ENCODE data around the gene RNF213.
"Not testable (repeated sequence)": the region's sequence is repeated elsewhere in the genome, so short reads cannot be mapped to it uniquely, and the experiment has no call there.

RNF213 gene

GRCh38 chr17:80291260-80291659, 30.6 kb downstream of the RNF213 start:
- Histone ChIP-seq H3K4me1 (ENCODE audit: insufficient read depth, low read length) (no peaks in the 10 kb centered on the region), H3K9me3 (ENCODE audit: low read length) (no peaks in the 10 kb centered on the region), H3K36me3 (ENCODE audit: insufficient read depth, low read length) (peaks cover 69% of the 10 kb centered on the region), H3K27me3 (ENCODE audit: control insufficient read depth in 1 of 2, insufficient read depth in 2 of 2, low read length in 2 of 2) (no peaks in the 10 kb centered on the region), H3K27ac (ENCODE audit: low read depth, low read length) (no peak overlapping the region), H3K9ac (ENCODE audit: low read length) (no peak overlapping the region), H3K4me3 (ENCODE audit: low read depth in 1 of 2, low read length in 2 of 2) (no peak overlapping the region)

GRCh38 chr17:80291691-80292487, 31.2 kb downstream of the RNF213 start:
- Histone ChIP-seq H3K9ac (ENCODE audit: low read length) (no peak overlapping the region), H3K36me3 (ENCODE audit: insufficient read depth, low read length) (peaks cover 72% of the 10 kb centered on the region), H3K9me3 (ENCODE audit: low read length) (no peaks in the 10 kb centered on the region), H3K4me1 (ENCODE audit: insufficient read depth, low read length) (no peaks in the 10 kb centered on the region), H3K4me3 (ENCODE audit: low read depth in 1 of 2, low read length in 2 of 2) (no peak overlapping the region), H3K27me3 (ENCODE audit: control insufficient read depth in 1 of 2, insufficient read depth in 2 of 2, low read length in 2 of 2) (no peaks in the 10 kb centered on the region), H3K27ac (ENCODE audit: low read depth, low read length) (no peak overlapping the region)

DNA sequence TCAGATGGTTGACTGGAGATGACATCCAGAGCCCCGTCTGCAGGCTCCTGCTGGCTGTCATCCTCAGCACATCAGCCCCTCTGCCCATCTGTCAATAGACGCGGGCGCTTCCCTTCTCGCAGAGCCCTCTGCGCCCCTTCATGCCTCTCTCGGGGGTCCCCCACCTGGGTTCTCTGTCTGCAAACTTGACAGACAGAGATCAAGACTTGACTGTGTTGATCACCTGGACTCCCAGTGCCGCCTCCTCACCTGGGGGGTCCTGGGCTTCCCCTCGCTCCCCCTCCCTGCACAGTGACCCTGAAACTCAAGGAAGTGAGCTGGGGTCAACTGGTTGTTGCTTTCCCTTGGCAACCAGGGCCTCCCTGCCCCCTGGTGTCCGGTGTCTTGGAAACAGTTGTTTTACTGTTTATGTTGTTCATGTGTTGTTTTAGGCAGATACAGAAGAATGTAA, 31.9 kb downstream of the RNF213 start:
- no peaks in the 10 kb centered on the region for H3K4me1 ChIP-seq (ENCODE audit: insufficient read depth, low read length)
- peaks cover 74% of the 10 kb centered on the region for H3K36me3 ChIP-seq (ENCODE audit: insufficient read depth, low read length)
- no peak overlapping the region for H3K27ac ChIP-seq (ENCODE audit: low read depth, low read length)
- H3K27me3 ChIP-seq (ENCODE audit: control insufficient read depth in 1 of 2, insufficient read depth in 2 of 2, low read length in 2 of 2) = no peaks in the 10 kb centered on the region
- H3K9me3 ChIP-seq (ENCODE audit: low read length) = no peaks in the 10 kb centered on the region
- H3K9ac ChIP-seq (ENCODE audit: low read length) = no peak overlapping the region
- H3K4me3 ChIP-seq (ENCODE audit: low read depth in 1 of 2, low read length in 2 of 2) = no peak overlapping the region

DNA sequence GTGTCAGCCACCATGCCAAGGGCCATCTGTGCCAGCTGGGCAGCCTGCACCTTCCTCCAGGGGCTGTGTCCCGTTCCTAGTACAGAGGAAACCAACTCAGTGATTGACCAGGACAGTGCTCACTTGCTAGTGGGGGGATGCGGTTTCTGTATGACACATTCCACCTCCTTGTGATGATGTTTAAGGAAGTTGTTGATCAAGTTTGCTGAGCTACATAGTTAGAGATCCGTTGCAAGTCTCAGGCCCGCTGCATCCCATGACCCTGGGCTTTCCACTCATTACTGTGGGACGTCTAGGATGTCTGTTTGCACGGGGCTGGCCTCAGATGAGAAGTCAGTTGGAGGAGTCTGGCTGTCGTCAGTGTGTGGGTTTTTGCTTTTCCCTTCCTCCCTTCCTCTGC, 33.6 kb downstream of the RNF213 start:
- H3K4me3 ChIP-seq (ENCODE audit: low read depth in 1 of 2, low read length in 2 of 2) = no peak overlapping the region
- H3K4me1 ChIP-seq (ENCODE audit: insufficient read depth, low read length) = no peaks in the 10 kb centered on the region
- no peak overlapping the region for H3K27ac ChIP-seq (ENCODE audit: low read depth, low read length)
- H3K36me3 ChIP-seq (ENCODE audit: insufficient read depth, low read length) = peaks cover 75% of the 10 kb centered on the region
- H3K9me3 ChIP-seq (ENCODE audit: low read length) = no peaks in the 10 kb centered on the region
- no peak overlapping the region for H3K9ac ChIP-seq (ENCODE audit: low read length)
- no peaks in the 10 kb centered on the region for H3K27me3 ChIP-seq (ENCODE audit: control insufficient read depth in 1 of 2, insufficient read depth in 2 of 2, low read length in 2 of 2)

GRCh38 chr17:80294653-80295052, 34.0 kb downstream of the RNF213 start:
- Histone ChIP-seq H3K36me3 (ENCODE audit: insufficient read depth, low read length) (peaks cover 77% of the 10 kb centered on the region), H3K4me3 (ENCODE audit: low read depth in 1 of 2, low read length in 2 of 2) (no peak overlapping the region), H3K4me1 (ENCODE audit: insufficient read depth, low read length) (no peaks in the 10 kb centered on the region), H3K27ac (ENCODE audit: low read depth, low read length) (no peak overlapping the region), H3K9ac (ENCODE audit: low read length) (no peak overlapping the region), H3K9me3 (ENCODE audit: low read length) (no peaks in the 10 kb centered on the region), H3K27me3 (ENCODE audit: control insufficient read depth in 1 of 2, insufficient read depth in 2 of 2, low read length in 2 of 2) (no peaks in the 10 kb centered on the region)

- Histone ChIP-seq H3K36me3 (ENCODE audit: insufficient read depth, low read length) (peaks cover 77% of the 10 kb centered on the region), H3K27me3 (ENCODE audit: control insufficient read depth in 1 of 2, insufficient read depth in 2 of 2, low read length in 2 of 2) (no peaks in the 10 kb centered on the region), H3K4me3 (ENCODE audit: low read depth in 1 of 2, low read length in 2 of 2) (no peak overlapping the region), H3K9me3 (ENCODE audit: low read length) (no peaks in the 10 kb centered on the region), H3K4me1 (ENCODE audit: insufficient read depth, low read length) (no peaks in the 10 kb centered on the region), H3K9ac (ENCODE audit: low read length) (no peak overlapping the region), H3K27ac (ENCODE audit: low read depth, low read length) (no peak overlapping the region)
These were observed 34.5 kb downstream of the RNF213 start for GRCh38 chr17:80295146-80295545.

DNA sequence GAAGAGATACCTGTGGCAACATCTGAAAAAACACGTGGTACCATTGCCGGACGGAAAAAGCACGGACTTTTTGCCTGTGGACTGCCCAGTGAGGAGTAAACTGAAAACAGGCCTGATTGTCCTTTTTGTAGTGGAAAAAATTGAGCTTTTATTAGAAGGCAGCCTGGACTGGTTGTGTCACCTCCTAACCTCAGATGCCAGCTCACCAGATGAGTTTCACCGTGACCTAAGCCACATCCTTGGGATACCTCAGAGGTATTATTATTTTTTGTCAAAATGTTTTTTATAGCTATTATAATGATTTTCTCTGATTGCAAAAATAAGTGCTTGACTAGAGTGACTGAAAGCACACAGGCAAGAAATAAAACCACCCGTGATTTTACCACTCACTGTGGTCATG, 34.9 kb downstream of the RNF213 start:
- no peaks in the 10 kb centered on the region for H3K27me3 ChIP-seq (ENCODE audit: control insufficient read depth in 1 of 2, insufficient read depth in 2 of 2, low read length in 2 of 2)
- no peak overlapping the region for H3K9ac ChIP-seq (ENCODE audit: low read length)
- H3K4me1 ChIP-seq (ENCODE audit: insufficient read depth, low read length) = no peaks in the 10 kb centered on the region
- no peak overlapping the region for H3K27ac ChIP-seq (ENCODE audit: low read depth, low read length)
- H3K9me3 ChIP-seq (ENCODE audit: low read length) = no peaks in the 10 kb centered on the region
- H3K36me3 ChIP-seq (ENCODE audit: insufficient read depth, low read length) = peaks cover 77% of the 10 kb centered on the region
- H3K4me3 ChIP-seq (ENCODE audit: low read depth in 1 of 2, low read length in 2 of 2) = no peak overlapping the region

GRCh38 chr17:80296221-80296620, 35.6 kb downstream of the RNF213 start:
- H3K36me3 ChIP-seq (ENCODE audit: insufficient read depth, low read length) = peaks cover 83% of the 10 kb centered on the region
- no peak overlapping the region for H3K4me3 ChIP-seq (ENCODE audit: low read depth in 1 of 2, low read length in 2 of 2)
- H3K27ac ChIP-seq (ENCODE audit: low read depth, low read length) = no peak overlapping the region
- H3K4me1 ChIP-seq (ENCODE audit: insufficient read depth, low read length) = no peaks in the 10 kb centered on the region
- no peaks in the 10 kb centered on the region for H3K9me3 ChIP-seq (ENCODE audit: low read length)
- no peaks in the 10 kb centered on the region for H3K27me3 ChIP-seq (ENCODE audit: control insufficient read depth in 1 of 2, insufficient read depth in 2 of 2, low read length in 2 of 2)
- H3K9ac ChIP-seq (ENCODE audit: low read length) = no peak overlapping the region

GRCh38 chr17:80297996-80298560, 37.4 kb downstream of the RNF213 start:
- H3K4me1 ChIP-seq (ENCODE audit: insufficient read depth, low read length) = no peaks in the 10 kb centered on the region
- peaks cover 2% of the 10 kb centered on the region for H3K9me3 ChIP-seq (ENCODE audit: low read length)
- H3K36me3 ChIP-seq (ENCODE audit: insufficient read depth, low read length) = peaks cover 86% of the 10 kb centered on the region
- H3K27ac ChIP-seq (ENCODE audit: low read depth, low read length) = no peak overlapping the region
- H3K4me3 ChIP-seq (ENCODE audit: low read depth in 1 of 2, low read length in 2 of 2) = no peak overlapping the region
- no peaks in the 10 kb centered on the region for H3K27me3 ChIP-seq (ENCODE audit: control insufficient read depth in 1 of 2, insufficient read depth in 2 of 2, low read length in 2 of 2)
- H3K9ac ChIP-seq (ENCODE audit: low read length) = no peak overlapping the region

DNA sequence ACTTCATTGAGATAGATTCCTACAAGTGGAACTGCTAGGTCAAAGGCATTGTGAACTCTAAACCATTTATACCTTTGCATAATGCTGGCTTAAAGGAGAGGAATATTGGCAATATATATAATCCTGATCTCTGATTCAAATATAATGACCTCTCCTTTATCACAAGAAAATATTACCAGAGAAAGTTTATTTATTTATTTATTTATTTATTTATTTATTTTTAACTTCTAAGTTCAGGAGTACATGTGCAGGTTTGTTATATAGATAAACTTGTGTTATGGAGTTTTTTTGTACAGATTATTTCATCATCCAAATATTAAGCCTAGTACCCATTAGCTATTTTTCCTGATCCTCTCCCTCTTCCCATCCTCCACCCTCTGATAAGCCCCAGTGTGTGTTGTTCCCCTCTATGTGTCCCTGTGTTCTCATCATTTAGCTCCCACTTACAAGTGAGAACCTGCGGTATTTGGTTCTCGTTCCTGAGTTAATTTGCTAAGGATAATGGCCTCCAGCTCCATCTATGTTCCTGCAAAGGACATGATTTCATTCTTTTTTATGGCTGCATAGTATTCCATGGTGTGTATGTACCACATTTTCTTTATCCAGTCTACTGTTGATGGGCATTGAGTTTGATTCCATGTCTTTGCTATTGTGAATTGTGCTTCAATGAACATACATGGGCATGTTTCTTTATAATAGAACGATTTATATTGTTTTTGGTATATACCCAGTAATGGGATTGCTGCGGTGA, 38.9 kb downstream of the RNF213 start:
- H3K9me3 ChIP-seq (ENCODE audit: low read length); H3K4me1 ChIP-seq (ENCODE audit: insufficient read depth, low read length); H3K27me3 ChIP-seq (ENCODE audit: control insufficient read depth in 1 of 2, insufficient read depth in 2 of 2, low read length in 2 of 2); H3K27ac ChIP-seq (ENCODE audit: low read depth, low read length); H3K9ac ChIP-seq (ENCODE audit: low read length); H3K4me3 ChIP-seq (ENCODE audit: low read depth in 1 of 2, low read length in 2 of 2): not testable (repeated sequence)
- H3K36me3 ChIP-seq (ENCODE audit: insufficient read depth, low read length) = peaks cover 80% of the 10 kb centered on the region

- H3K4me3 ChIP-seq (ENCODE audit: low read depth in 1 of 2, low read length in 2 of 2); H3K9ac ChIP-seq (ENCODE audit: low read length); H3K9me3 ChIP-seq (ENCODE audit: low read length); H3K27me3 ChIP-seq (ENCODE audit: control insufficient read depth in 1 of 2, insufficient read depth in 2 of 2, low read length in 2 of 2); H3K27ac ChIP-seq (ENCODE audit: low read depth, low read length); H3K4me1 ChIP-seq (ENCODE audit: insufficient read depth, low read length): not testable (repeated sequence)
- H3K36me3 ChIP-seq (ENCODE audit: insufficient read depth, low read length) = peaks cover 72% of the 10 kb centered on the region
These were observed 40.1 kb downstream of the RNF213 start for GRCh38 chr17:80300756-80301155.
